ENCODE results near the gene ZNF488.
"Not testable (repeated sequence)": the region's sequence is repeated elsewhere in the genome, so short reads cannot be mapped to it uniquely, and the experiment has no call there.

ZNF488 gene

DNA sequence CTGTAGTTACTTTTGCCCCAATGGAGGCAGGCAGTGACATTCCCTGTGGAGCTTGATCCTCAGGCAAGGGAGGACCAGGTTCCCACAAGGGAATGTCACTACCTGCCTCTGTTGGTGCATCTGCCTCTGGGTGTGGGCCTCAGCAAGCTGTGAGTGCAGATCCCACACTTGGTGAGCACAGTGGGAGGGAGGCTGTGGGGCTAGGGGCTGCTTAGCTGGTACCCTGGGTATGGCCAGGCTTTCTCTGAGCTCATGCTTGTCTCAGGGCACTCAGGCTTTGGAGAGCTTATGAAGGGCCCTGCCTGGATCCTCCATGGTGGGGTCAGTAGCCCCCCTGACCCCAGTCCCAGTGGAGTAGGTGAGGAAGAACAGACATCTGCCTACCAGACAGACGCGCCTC is 16.2 kb upstream of the ZNF488 start:
- DNase-seq (ENCODE audit: low read depth), result no peak
- no peak overlapping the region for H3K4me3 ChIP-seq (ENCODE audit: low read depth, low read length)
- no peak for TF ChIP-seq CTCF (conservative IDR thresholded peaks at IDR 0.05; ENCODE audit: low read depth, low read length)

DNA sequence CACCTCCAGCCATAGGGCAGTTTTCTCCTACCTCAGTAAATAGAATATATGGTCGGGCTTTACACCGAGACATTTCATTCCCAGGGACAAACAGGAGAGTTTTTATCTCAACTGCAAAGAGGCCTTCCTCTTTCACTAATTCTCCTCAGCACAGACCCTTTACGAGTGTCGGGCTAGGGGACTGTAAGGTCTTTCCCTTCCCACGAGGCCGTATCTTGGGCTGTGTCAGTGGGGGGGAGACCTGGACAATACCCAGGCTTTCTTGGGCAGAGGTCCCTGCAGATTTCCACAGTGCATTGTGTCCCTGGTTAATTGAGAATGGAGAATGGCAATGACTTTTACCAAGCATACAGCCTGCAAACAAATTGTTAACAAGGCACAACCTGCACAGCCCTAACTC is 13.2 kb upstream of the ZNF488 start:
- no peak for TF ChIP-seq CTCF (conservative IDR thresholded peaks at IDR 0.05; ENCODE audit: low read depth, low read length)
- no peak for DNase-seq (ENCODE audit: low read depth)
- no peak overlapping the region for H3K4me3 ChIP-seq (ENCODE audit: low read depth, low read length)

DNA sequence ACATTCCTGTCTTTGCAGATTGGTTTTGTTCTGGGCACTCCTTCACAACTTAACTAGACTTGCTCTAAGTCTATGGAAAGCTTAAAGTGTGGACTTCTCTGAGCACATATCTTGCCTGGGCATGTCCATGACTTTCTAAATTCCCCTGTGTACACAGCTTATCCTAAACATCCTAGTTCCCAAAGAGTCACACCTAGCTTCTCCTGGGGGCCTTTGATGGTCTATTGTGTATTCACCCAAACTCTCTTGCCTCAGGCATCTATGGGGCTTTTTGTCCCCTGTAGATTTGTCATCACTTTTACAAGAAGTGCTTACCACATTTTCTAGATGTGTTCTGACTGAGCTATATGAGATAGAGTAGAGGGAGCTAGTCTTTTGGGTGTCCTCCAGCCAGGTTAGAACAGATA is 12.2 kb upstream of the ZNF488 start:
- no peak for TF ChIP-seq CTCF (conservative IDR thresholded peaks at IDR 0.05; ENCODE audit: low read depth, low read length)
- no peak overlapping the region for H3K4me3 ChIP-seq (ENCODE audit: low read depth, low read length)
- no peak for DNase-seq (ENCODE audit: low read depth)

- no peak overlapping the region for H3K4me3 ChIP-seq (ENCODE audit: low read depth, low read length)
- no peak for DNase-seq (ENCODE audit: low read depth)
- no peak for TF ChIP-seq CTCF (conservative IDR thresholded peaks at IDR 0.05; ENCODE audit: low read depth, low read length)
Measured at GRCh38 chr10:47389619-47390018, 5.5 kb upstream of the ZNF488 start.

GRCh38 chr10:47388879-47389278 is 4.8 kb upstream of the ZNF488 start:
- no peak overlapping the region for H3K4me3 ChIP-seq (ENCODE audit: low read depth, low read length)
- TF ChIP-seq CTCF (conservative IDR thresholded peaks at IDR 0.05; ENCODE audit: low read depth, low read length), result no peak
- no peak for DNase-seq (ENCODE audit: low read depth)

- DNase-seq (ENCODE audit: low read depth); H3K4me3 ChIP-seq (ENCODE audit: low read depth, low read length): not testable (repeated sequence)
Measured at GRCh38 chr10:47386104-47386503, 2.0 kb upstream of the ZNF488 start.

DNA sequence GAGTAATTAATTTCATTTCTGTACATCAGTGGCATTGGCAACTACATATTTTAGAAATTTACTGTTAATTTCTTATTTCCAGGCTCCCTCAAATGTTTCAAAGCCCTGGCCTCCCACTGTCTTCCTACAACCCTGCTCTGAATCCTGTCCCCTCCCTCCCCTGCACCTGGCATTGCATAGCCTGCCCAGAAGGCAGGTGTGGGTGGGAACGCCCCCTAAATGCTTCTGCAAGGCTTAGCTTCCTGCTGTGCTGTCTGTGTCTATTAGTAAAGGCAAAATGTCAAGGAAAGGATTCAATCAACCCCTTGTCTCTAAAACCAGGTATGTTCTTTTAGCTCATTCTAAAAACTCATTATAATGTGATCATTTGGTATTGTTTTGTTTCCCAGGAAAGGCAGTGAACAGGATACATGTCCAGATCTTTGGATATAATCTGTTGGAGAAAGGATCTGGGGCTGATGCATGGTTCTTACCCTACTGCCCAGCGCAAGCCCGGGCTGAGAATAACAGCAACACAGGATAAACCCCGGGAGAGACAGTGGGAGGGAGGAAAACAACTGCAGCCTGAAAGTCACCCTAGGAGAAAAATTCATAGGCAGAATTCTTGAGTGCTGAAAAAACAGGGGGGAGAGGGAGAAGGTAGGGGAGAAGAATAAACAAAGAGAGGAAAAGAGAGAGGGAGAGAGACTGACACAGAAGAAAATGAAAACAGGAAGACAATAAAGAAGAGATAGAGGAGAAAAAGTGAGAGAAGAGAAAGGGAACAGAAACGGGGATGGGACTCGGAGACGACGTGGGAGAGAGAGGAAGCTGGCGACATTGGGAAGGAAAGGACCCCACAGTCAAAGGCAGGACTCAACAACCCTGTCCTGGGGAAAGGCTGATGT is 589 bp downstream of the ZNF488 start:
- peak overlapping the region; percentile 83 for H3K4me3 ChIP-seq (ENCODE audit: low read depth, low read length)
- no peak for DNase-seq (ENCODE audit: low read depth)
- TF ChIP-seq CTCF (conservative IDR thresholded peaks at IDR 0.05; ENCODE audit: low read depth, low read length), result no peak
